Measurements from ENCODE around the gene SENP6.

SENP6 gene

GRCh38 chr6:75752365-75752764 is 150.7 kb downstream of the SENP6 start:
- TF ChIP-seq REST (IDR thresholded peaks at IDR 0.05; ENCODE audit: insufficient read depth in 1 of 2, low read depth in 2 of 2, low read length in 2 of 2) (no peak), TAF1 (IDR thresholded peaks at IDR 0.05; ENCODE audit: borderline replicate concordance, insufficient read depth, low read length) (no peak), POLR2AphosphoS5 (IDR thresholded peaks at IDR 0.05; ENCODE audit: low read depth, low read length) (no peak), FOXP2 (optimal IDR thresholded peaks at IDR 0.05; ENCODE audit: borderline replicate concordance, extremely low read depth, extremely low read length, insufficient read depth) (no peak), SIN3A (IDR thresholded peaks at IDR 0.05; ENCODE audit: borderline replicate concordance, insufficient read depth, low read length) (no peak)

- TF ChIP-seq TAF1 (IDR thresholded peaks at IDR 0.05; ENCODE audit: borderline replicate concordance, insufficient read depth, low read length) = no peak
- no peak for TF ChIP-seq FOXP2 (optimal IDR thresholded peaks at IDR 0.05; ENCODE audit: borderline replicate concordance, extremely low read depth, extremely low read length, insufficient read depth)
- no peak for TF ChIP-seq POLR2AphosphoS5 (IDR thresholded peaks at IDR 0.05; ENCODE audit: low read depth, low read length)
- no peak for TF ChIP-seq SIN3A (IDR thresholded peaks at IDR 0.05; ENCODE audit: borderline replicate concordance, insufficient read depth, low read length)
- no peak for TF ChIP-seq REST (IDR thresholded peaks at IDR 0.05; ENCODE audit: insufficient read depth in 1 of 2, low read depth in 2 of 2, low read length in 2 of 2)
Observed at GRCh38 chr6:75755704-75756103, 154.0 kb downstream of the SENP6 start.

- TF ChIP-seq POLR2AphosphoS5 (IDR thresholded peaks at IDR 0.05; ENCODE audit: low read depth, low read length) (no peak), SIN3A (IDR thresholded peaks at IDR 0.05; ENCODE audit: borderline replicate concordance, insufficient read depth, low read length) (no peak), REST (IDR thresholded peaks at IDR 0.05; ENCODE audit: insufficient read depth in 1 of 2, low read depth in 2 of 2, low read length in 2 of 2) (no peak), FOXP2 (optimal IDR thresholded peaks at IDR 0.05; ENCODE audit: borderline replicate concordance, extremely low read depth, extremely low read length, insufficient read depth) (no peak), TAF1 (IDR thresholded peaks at IDR 0.05; ENCODE audit: borderline replicate concordance, insufficient read depth, low read length) (no peak)
Observed at GRCh38 chr6:75757295-75757694, 155.6 kb downstream of the SENP6 start.

GRCh38 chr6:75758061-75758460 is 156.4 kb downstream of the SENP6 start:
- TF ChIP-seq REST (IDR thresholded peaks at IDR 0.05; ENCODE audit: insufficient read depth in 1 of 2, low read depth in 2 of 2, low read length in 2 of 2) = no peak
- TF ChIP-seq POLR2AphosphoS5 (IDR thresholded peaks at IDR 0.05; ENCODE audit: low read depth, low read length) = no peak
- no peak for TF ChIP-seq FOXP2 (optimal IDR thresholded peaks at IDR 0.05; ENCODE audit: borderline replicate concordance, extremely low read depth, extremely low read length, insufficient read depth)
- no peak for TF ChIP-seq TAF1 (IDR thresholded peaks at IDR 0.05; ENCODE audit: borderline replicate concordance, insufficient read depth, low read length)
- TF ChIP-seq SIN3A (IDR thresholded peaks at IDR 0.05; ENCODE audit: borderline replicate concordance, insufficient read depth, low read length) = no peak

- TF ChIP-seq SIN3A (IDR thresholded peaks at IDR 0.05; ENCODE audit: borderline replicate concordance, insufficient read depth, low read length) (no peak), REST (IDR thresholded peaks at IDR 0.05; ENCODE audit: insufficient read depth in 1 of 2, low read depth in 2 of 2, low read length in 2 of 2) (no peak), POLR2AphosphoS5 (IDR thresholded peaks at IDR 0.05; ENCODE audit: low read depth, low read length) (no peak), FOXP2 (optimal IDR thresholded peaks at IDR 0.05; ENCODE audit: borderline replicate concordance, extremely low read depth, extremely low read length, insufficient read depth) (no peak), TAF1 (IDR thresholded peaks at IDR 0.05; ENCODE audit: borderline replicate concordance, insufficient read depth, low read length) (no peak)
Observed at GRCh38 chr6:75759207-75759606, 157.5 kb downstream of the SENP6 start.

Measured in PFSK-1 (cell line).